K562 treated with DMSO at 1 percent for 4 hours (cell line): ENCODE results near the gene THAP2. TPM values are rescaled to one million over a fixed set of nuclear protein-coding genes. Genes with fewer than 3 reads are reported as not detected.

Source experiments
- total RNA-seq: library from RNA; unstranded; fragments of 300-600 nt; gene quantifications from 2 replicates; pipeline ENCODE4 v1.2.3, GENCODE V29; 2022; ENCODE audit not compliant: insufficient read depth

The THAP2 gene
- total RNA-seq: 4.4 and 4.7 TPM in 2 replicates

GRCh38 chr12:71663561-71664410 lies at the start of gene THAP2, which contains the start of gene ZFC3H1:
TSS of gene THAP2 (plus strand) at chr12:71664301. CDS start at chr12:71664510, 209 bp downstream.
TSS of gene ZFC3H1 (minus strand) at chr12:71663848. CDS start at chr12:71663610, 238 bp downstream.

GRCh38 chr12:71685914-71686657 lies 22.0 kb downstream of the THAP2 start, which contains the start of gene TMEM19:
TSS of gene TMEM19 (plus strand) at chr12:71686082. CDS start at chr12:71686681, 599 bp downstream.

Other genes starting within 250 kb of the THAP2 start
- gene LGR5, start 224.5 kb upstream of the THAP2 start, total RNA-seq: not detected in 2 replicates
- gene ZFC3H1, start 453 bp upstream of the THAP2 start, total RNA-seq: 15.1 and 25.9 TPM in 2 replicates
- 5.2 and 6.5 TPM in 2 replicates for gene TMEM19, start 21.8 kb downstream of the THAP2 start, total RNA-seq
- gene RAB21, start 90.6 kb downstream of the THAP2 start, total RNA-seq: 7.8 and 9.0 TPM in 2 replicates
- 21.4 and 25.7 TPM in 2 replicates for gene TBC1D15, start 175.5 kb downstream of the THAP2 start, total RNA-seq